HepG2 (cell line): ENCODE data around the gene YBX2. TPM values are rescaled to one million over a fixed set of nuclear protein-coding genes. Genes with fewer than 3 reads are reported as not detected.
"Not testable (repeated sequence)": the region's sequence is repeated elsewhere in the genome, so short reads cannot be mapped to it uniquely, and the experiment has no call there.

Experiments
- ATAC-seq: fragments of 200-7000 bp; cut with Tn5 transposase; 3 replicates; pipeline ENCODE4 v1.9.1; 2020; ENCODE audit warnings: mild to moderate bottlenecking, moderate library complexity
- BruUV-seq: library from RNA; stranded (reverse); fragments of 400-500 nt; replicated peaks from 2 replicates; lab custom pipeline; 2021; lab: Mats Ljungman, UMichigan
- CTCF ChIA-PET: fragments of 300-600 bp; formaldehyde crosslinking; extraction: SDS; loops from one replicate; lab custom pipeline; 2021; ENCODE audit warnings: low total read pairs, inconsistent platforms, low intra/inter-chr PET ratio; lab: Yijun Ruan, JAX
- POLR2A ChIA-PET: fragments of 350-600 bp; sonication (Branson Sonifier 250); formaldehyde crosslinking; loops from one replicate; lab custom pipeline; 2020; ENCODE audit warnings: antibody characterized with exemption, inconsistent platforms; lab: Yijun Ruan, JAX
- DNase-seq: peaks from one replicate; pipeline ENCODE4 v3.0.0-alpha.2; 2015; ENCODE audit warnings: low spot score
- FAIRE-seq: peaks from 3 replicates; lab custom pipeline; 2011; peaks lifted over from hg19 to GRCh38; lab: Jason Lieb, UNC
- H2AFZ ChIP-seq: one replicate; pipeline ENCODE4 v1.6.1; 2011; ENCODE audit warnings: low read length, inconsistent platforms
- H3K27ac ChIP-seq: fragments of 300-600 bp; 3 replicates; pipeline ENCODE4 v1.8.0; 2011; ENCODE audit warnings: mixed run types, mild to moderate bottlenecking, mixed read lengths, low read length, inconsistent platforms; ENCODE audit not compliant: insufficient read depth; ENCODE audit errors: extremely low read length
- H3K27me3 ChIP-seq, 2 experiments: fragments of 200-600 bp in 1 of 2; 2 replicates in 1 of 2; 3 replicates in 1 of 2; pipeline versions ENCODE4 v1.6.0 to v1.8.0; 2011; ENCODE audit warnings: low read length in 2 of 2, mild to moderate bottlenecking in 2 of 2, moderate library complexity in 2 of 2, inconsistent platforms in 1 of 2; ENCODE audit not compliant: insufficient read depth in 2 of 2, control insufficient read depth in 1 of 2
- H3K36me3 ChIP-seq, 2 experiments: fragments of 200-600 bp in 1 of 2; replicated peaks in 1 of 2; 2 replicates in 1 of 2; 3 replicates in 1 of 2; pipeline versions ENCODE4 v1.5.1 to v1.8.0; 2011; ENCODE audit warnings: low read length in 2 of 2, inconsistent platforms in 1 of 2; ENCODE audit not compliant: insufficient read depth in 2 of 2, control insufficient read depth in 1 of 2
- H3K4me1 ChIP-seq: 2 replicates; pipeline ENCODE4 v1.5.1; 2012; ENCODE audit warnings: low read length, inconsistent platforms; ENCODE audit not compliant: insufficient read depth
- H3K4me2 ChIP-seq: 2 replicates; pipeline ENCODE4 v1.6.0; 2011; ENCODE audit warnings: low read depth, low read length, inconsistent platforms
- H3K4me3 ChIP-seq, 3 experiments: fragments of 200-600 bp in 1 of 3; sonication (generic), shearing (Covaris generic) in 1 of 3; replicated peaks in 1 of 3; 2 replicates each; pipeline ENCODE4 v1.5.1; 2011 to 2016; ENCODE audit warnings: low read length in 3 of 3, inconsistent platforms in 2 of 3, low read depth in 2 of 3, mild to moderate bottlenecking in 2 of 3, control low read depth in 1 of 3, mixed read lengths in 1 of 3; ENCODE audit not compliant: insufficient read depth in 1 of 3
- H3K79me2 ChIP-seq: one replicate; pipeline ENCODE4 v1.6.1; 2011; ENCODE audit warnings: low read length, inconsistent platforms; ENCODE audit not compliant: insufficient read depth
- H3K9ac ChIP-seq: 2 replicates; pipeline ENCODE4 v1.6.0; 2011; ENCODE audit warnings: mild to moderate bottlenecking, low read depth, low read length, inconsistent platforms; ENCODE audit not compliant: insufficient read depth
- H3K9me3 ChIP-seq: 2 replicates; pipeline ENCODE4 v1.5.1; 2012; ENCODE audit warnings: mild to moderate bottlenecking, low read length
- H4K20me1 ChIP-seq: 2 replicates; pipeline ENCODE4 v1.6.0; 2011; ENCODE audit warnings: inconsistent platforms, mild to moderate bottlenecking, low read length, moderate library complexity; ENCODE audit not compliant: insufficient read depth
- SNAPC4 ChIP-seq: sonication (generic); formaldehyde crosslinking; IDR thresholded peaks from 2 replicates; pipeline ENCODE4 v1.4.0; 2020; ENCODE audit warnings: mild to moderate bottlenecking, missing genetic modification reagents
- TGIF2 ChIP-seq: IDR thresholded peaks from 2 replicates; pipeline ENCODE4 v1.6.1; 2016; ENCODE audit warnings: control low read depth, missing compliant biosample characterization
- TP53 ChIP-seq: sonication (generic); formaldehyde crosslinking; conservative IDR thresholded peaks from 2 replicates; pipeline ENCODE4 v1.4.0; 2020; ENCODE audit warnings: missing genetic modification reagents
- WGBS: methylation state at CpG from one replicate; pipeline ENCODE4 v1.1.6; 2017; ENCODE audit warnings: low lambda C conversion rate; 5-methylcytosine and 5-hydroxymethylcytosine counted together
- in situ Hi-C: cut with HindIII; loops from 2 replicates; pipeline ENCODE4 v1.10.0; 2017; ENCODE audit warnings: low pct_unique_long_range_greater_than_20kb; ENCODE audit not compliant: extremely low pct_ligation_motif_present
- intact Hi-C: fragments of 100-400 bp; cut with micrococcal nuclease; formaldehyde crosslinking; loops from one replicate; pipeline ENCODE4 v1.10.0; 2022; ENCODE audit not compliant: unreplicated experiment
- polyA plus RNA-seq, 8 experiments: library from polyadenylated mRNA; depleted of rRNA in 3 of 8; stranded (reverse) in 7 of 8; unstranded in 1 of 8; fragments of >200 nt; fragmentation: Illumina TruSeq in 4 of 8; extraction: Trizol in 4 of 8; gene quantifications; 2 replicates each; pipeline versions ENCODE4 v1.2.1 to v1.2.3, GENCODE V29; 2011 to 2016; ENCODE audit warnings: low read depth in 4 of 8, missing spikeins in 1 of 8, mixed read lengths in 1 of 8; ENCODE audit not compliant: insufficient read depth in 1 of 8
- total RNA-seq, 5 experiments: library from RNA; depleted of rRNA; stranded (reverse); fragments of >200 nt; fragmentation: Illumina TruSeq; extraction: Trizol; gene quantifications; 2 replicates each; pipeline ENCODE4 v1.2.3, GENCODE V29; 2016; ENCODE audit warnings: low read depth in 1 of 5

YBX2 gene
- total and polyA plus RNA-seq, 2 of the 13 experiments (the other 11 are each of a cell fraction or from before 2014, with no cell fraction given), result 0.12 to 0.22 TPM

- H3K4me1 ChIP-seq, result peaks cover 28% of the 10 kb centered on the region
- no TSS peak for BruUV-seq
- ChIA-PET POLR2A (no interaction called here), CTCF (no interaction called here)
- H3K27me3 ChIP-seq, result no peaks in the 10 kb centered on the region; a peak in 1 of 5 replicates
- no peak overlapping the region for H3K27ac ChIP-seq
- H3K4me2 ChIP-seq, result no peak overlapping the region
- no peak overlapping the region for H3K4me3 ChIP-seq
- DNase-seq (no peak), ATAC-seq (no peak), FAIRE-seq (no peak)
- H3K9me3 ChIP-seq, result no peaks in the 10 kb centered on the region
- H3K9ac ChIP-seq, result no peak overlapping the region
- intact Hi-C loops, result no loop called here
- WGBS, result 95% methylated on average over 5 of the region's 5 CpGs
- TF ChIP-seq SNAPC4 (CRISPR knock-in tag), result no peak
- TF ChIP-seq TGIF2, result no peak
- TF ChIP-seq TP53 (CRISPR knock-in tag), result no peak
- H3K36me3 ChIP-seq, result peaks cover 5 to 27% of the 10 kb centered on the region in 2 experiments; a peak in 4 of 5 replicates
- no peak overlapping the region for H2AFZ ChIP-seq
- H3K79me2 ChIP-seq, result peaks cover 44% of the 10 kb centered on the region
- in situ Hi-C loops, result no loop called here
- H4K20me1 ChIP-seq, result no peaks in the 10 kb centered on the region
Observed at GRCh38 chr17:7246779-7247178, 47.7 kb downstream of the YBX2 start.

DNA sequence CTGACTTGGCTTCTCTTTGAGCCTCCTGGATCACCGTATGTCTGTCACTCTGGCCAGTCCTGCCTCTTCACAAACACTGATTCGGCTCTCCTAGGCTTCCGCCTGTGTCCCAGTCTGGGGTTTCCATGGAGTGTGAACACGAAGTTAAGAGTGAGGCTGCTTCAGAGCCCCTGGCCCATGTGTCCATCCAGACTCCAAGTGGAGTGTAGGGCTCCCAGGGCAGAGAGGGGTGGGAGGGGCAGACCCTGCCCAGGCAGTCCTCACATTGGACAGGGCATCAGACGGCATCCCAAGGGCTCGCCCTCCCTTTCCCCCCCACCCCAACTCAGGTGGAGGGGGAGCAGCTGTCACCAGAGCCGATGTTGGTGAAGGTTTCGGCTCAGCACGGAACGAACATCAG is 50.6 kb downstream of the YBX2 start:
- H3K79me2 ChIP-seq, result peaks cover 42% of the 10 kb centered on the region
- ATAC-seq, H3K9me3 ChIP-seq, in situ Hi-C loops, H3K27ac ChIP-seq, FAIRE-seq, H3K4me2 ChIP-seq, DNase-seq, H3K9ac ChIP-seq, H3K4me3 ChIP-seq, H2AFZ ChIP-seq, H4K20me1 ChIP-seq, H3K27me3 ChIP-seq, BruUV-seq: not testable (repeated sequence)
- WGBS, result 96% methylated on average over 10 of the region's 10 CpGs
- H3K4me1 ChIP-seq, result peaks cover 28% of the 10 kb centered on the region
- ChIA-PET CTCF (interaction anchor here (1.6 kb wide), 1 partner anchor 52 kb away, joined by 11 read pairs; no protein-coding TSS in a partner anchor), POLR2A (interaction anchor here (1.1 to 1.5 kb wide), 2 partner anchors 69 to 129 kb away, joined by 4 read pairs; partner anchors contain the start of gene ASGR2)
- intact Hi-C loops, result loop anchor here (5.0 kb wide), 1 partner anchor 38 kb away; the partner anchor contains the start of gene SLC2A4
- peaks cover 5 to 27% of the 10 kb centered on the region in 2 experiments; a peak in 4 of 5 replicates for H3K36me3 ChIP-seq
